Activated CD8-positive, alpha-beta memory T cell treated with anti-CD3 and anti-CD28 coated beads for 4 hours (primary cell): ENCODE measurements around the gene RHOH.

Experiments
- DNase-seq, 2 donors: peaks; one replicate each; pipeline ENCODE4 v3.0.0-alpha.2; 2020; ENCODE audit warnings: low read depth in 2 of 2

The RHOH gene

GRCh38 chr4:40205259-40206198, 8.7 kb downstream of the RHOH start:
- no peak for DNase-seq

GRCh38 chr4:40206426-40206825, 9.6 kb downstream of the RHOH start:
- DNase-seq: no peak

GRCh38 chr4:40209401-40209800, 12.6 kb downstream of the RHOH start:
- no peak for DNase-seq

DNA sequence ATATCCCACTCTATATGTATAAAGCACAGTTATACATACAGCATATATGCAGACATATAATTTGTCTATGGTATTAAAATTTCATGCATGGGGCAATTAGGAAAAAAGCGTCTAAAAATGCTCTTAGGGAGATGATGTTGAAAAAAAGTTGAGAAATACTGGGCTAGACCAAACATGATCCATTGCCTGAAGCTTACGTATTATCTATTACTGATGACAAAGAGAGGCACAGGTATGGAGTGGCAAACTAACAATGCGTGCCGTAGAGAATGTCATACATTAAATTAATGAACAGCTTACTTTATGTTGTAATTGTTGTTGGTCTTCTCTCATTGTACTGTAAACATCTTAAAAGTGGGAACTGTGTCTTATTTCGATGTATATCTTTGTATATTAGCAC, 13.9 kb downstream of the RHOH start:
- DNase-seq: no peak

DNA sequence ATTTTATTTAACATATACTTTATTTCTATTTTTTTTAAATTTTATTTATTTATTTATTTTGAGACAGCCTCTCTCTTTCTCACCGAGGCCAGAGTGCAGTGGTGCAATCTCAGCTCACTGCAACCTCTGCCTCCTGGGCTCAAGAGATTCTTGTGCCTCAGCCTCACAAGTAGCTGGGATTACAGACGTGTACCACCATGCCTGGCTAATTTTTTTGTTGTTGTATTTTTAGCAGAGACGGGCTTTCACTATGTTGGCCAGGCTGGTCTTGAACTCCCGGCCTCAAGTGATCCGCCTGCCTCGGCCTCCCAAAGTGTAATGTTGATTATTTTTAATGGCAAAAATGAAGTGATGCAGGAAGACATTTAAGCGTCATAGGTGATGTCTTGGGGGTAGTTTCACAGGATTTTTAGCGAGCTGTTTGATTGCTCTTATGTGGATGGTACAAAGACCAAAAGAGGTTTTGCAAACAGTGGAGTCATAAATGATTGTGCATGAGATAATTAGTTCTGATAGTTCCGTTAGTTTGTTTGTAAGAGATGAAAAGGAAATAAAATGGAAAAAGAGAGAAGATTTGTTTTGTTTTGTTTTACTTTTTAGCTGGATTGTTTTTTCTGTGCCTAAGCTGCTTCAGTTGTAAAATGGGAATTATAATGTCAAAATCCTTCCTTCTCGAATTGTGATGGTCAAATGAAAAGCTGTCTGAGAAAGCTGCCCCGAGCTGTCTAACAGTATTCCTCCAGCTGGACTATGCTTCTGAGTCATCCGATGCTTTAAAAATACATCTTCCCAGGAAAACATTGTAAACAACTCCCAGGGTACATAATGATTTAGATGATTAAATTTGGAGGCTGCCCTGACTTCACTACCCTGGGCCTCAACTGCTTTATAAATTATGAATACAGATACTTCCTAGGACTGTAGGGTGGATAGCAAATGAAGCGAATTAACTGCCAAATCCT, 14.7 kb downstream of the RHOH start:
- DNase-seq: no peak

- DNase-seq: no peak
Measured at GRCh38 chr4:40212674-40213527, 16.1 kb downstream of the RHOH start.

- DNase-seq: no peak
Measured at GRCh38 chr4:40214038-40214437, 17.2 kb downstream of the RHOH start.

DNA sequence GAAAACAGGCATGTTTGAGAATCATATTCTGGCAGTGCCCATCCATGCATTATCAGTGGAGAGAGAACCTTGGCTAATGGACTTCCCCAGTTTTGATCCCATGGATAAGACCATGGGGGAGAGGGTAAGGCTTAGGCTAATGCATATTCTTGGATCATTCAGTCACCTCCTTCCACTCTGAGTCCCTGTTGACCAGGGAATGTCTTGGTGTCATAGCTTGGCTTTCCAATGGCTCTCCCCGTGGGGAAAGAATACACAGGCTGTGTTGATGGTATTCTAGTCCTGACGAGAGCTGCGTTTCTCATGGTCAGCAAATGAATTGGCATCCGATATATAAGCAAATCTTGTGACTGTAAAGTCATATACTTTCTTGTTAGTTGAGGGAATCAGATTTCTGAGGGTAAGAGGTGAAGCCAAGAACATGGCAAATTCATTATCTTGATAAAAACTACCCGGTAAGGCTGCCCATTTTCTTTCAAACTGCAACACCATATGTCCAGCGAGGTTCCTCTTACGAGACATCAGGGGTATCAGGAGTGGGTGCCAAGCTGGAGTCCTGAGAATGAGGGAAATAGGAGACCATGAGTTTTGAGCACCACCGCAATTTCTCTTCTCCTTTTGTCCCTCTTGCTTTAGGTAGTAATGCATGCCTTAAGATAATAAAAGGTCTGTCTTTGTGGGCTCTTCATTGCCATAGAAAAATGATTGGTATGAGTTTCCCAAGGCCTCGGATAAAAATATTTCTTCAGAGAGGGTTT, 18.0 kb downstream of the RHOH start:
- no peak for DNase-seq

- DNase-seq: no peak
Measured at GRCh38 chr4:40216622-40217366, 20.0 kb downstream of the RHOH start.

DNA sequence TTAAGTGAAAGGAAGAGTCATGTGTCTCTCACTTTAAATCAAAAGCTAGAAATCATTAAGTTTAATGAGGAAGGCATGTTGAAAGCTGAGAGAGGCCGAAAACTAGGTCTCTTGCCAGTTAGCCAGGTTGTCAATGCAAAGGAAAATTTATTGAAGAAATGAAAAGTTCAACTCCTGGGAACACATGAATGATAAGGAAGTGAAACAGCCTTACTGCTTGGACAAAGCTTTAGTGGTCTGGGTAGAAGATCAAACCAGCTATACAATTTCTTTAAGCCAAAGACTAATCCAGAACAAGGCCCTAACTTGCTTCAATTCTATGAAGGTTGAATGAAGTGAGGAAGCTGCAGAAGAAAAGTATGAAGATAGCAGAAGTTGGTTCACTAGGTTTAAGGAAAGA, 24.9 kb downstream of the RHOH start:
- DNase-seq: no peak

DNA sequence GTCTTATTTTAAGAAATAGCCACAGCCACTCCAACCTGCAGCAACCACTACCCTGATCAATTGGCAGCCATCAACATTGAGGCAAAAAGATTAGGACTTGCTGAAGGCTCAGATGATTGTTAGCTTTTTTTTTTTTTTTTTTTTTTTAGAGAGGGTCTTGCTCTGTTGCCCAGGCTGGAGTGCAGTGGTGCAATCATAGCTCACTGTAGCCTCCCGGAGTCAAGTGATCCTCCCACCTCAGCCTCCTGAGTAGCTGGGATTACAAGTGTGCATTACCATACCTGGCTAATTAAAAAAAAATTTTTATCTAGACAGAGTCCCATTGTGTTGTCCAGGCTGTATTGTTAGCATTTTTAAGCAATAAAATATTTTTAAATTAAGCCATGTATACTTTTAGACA, 26.5 kb downstream of the RHOH start:
- no peak for DNase-seq

GRCh38 chr4:40224432-40224831, 27.6 kb downstream of the RHOH start:
- no peak for DNase-seq

GRCh38 chr4:40225497-40225896, 28.7 kb downstream of the RHOH start:
- DNase-seq: no peak

DNA sequence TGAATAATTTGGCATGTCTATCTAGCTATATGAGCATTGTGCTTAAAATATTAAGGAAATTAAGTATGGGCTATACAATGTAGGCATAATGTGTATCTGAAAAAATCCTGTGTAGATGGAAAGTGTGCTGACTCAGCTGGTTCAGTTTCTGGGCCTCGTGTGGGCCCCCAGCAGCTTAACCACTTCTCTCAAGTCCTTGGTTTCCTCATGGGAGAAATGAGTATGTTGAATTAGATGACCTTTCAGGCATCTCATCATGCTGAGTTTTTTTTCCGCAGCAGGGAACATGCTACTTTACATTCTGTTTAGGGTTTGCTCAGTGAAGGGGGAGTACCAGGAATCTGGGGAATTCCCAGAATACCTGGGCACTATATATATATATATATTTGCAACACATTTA, 30.5 kb downstream of the RHOH start:
- DNase-seq: peak; percentile 41 to 55

GRCh38 chr4:40228497-40229365, 31.9 kb downstream of the RHOH start:
- no peak for DNase-seq

DNA sequence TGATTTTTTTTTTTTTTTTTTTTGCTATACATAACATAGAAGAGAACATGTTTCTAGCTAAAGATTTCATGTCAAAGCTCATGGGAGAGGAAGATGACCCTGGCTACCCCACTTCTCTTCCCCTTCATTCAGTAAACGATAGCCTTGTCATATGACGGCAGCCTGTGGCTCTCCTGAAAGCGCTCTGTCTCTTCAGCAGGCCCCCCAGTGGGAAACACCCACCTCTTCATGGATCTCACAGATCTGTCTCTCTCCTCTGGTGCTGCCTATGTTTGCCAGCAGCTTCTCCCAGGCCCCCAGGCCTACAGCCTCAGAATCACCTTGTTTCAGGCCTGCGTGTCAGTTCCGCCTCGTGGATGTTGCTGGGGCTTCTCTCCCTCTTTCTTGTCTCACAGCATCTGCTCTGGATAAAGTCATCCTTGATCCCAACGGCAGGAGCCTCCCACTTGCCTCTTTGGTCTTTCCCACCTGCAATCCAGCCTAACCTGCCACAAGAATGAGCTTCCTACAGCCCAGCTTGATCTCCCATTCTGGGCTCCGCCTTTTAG, 34.6 kb downstream of the RHOH start:
- DNase-seq: no peak

DNA sequence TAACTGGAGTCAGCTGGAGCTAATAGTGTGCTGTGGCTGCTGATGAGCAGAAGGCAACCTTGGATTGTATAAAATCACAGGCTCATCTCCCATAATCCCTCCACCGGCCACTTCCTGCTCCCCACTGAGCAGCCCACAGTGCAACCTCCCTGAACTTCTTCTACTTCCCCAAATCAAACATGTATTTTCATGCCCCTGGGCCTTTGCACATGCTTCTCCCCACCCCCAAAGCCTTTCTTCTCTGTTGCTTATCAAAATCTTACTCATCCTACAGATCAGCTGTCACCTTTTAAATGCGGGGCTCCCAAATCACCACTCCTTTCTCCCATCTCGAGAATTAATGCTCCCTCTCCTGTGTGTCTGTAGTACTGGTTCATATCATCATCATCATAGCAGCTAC, 35.8 kb downstream of the RHOH start:
- no peak for DNase-seq

DNA sequence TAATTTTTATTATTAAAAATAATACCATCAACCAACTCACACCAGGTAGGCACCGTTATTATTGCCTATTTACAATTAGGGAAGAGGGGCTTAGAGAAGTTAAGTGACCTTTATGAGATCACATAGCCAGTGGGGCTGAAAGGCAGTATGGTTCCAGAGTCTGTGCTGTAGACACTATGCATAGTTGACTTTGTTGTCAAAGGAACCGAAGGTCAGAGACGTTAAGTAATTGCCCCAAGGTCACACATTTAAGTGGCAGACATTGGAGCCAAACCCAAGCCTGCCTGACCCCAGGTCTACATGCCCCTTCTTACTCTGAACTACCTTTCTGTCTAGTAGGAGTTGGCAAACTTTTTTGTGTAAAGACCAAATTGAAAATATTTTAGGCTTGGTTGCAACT, 36.4 kb downstream of the RHOH start:
- DNase-seq: no peak

- no peak for DNase-seq
Measured at GRCh38 chr4:40234519-40235039, 37.7 kb downstream of the RHOH start.
